ENCODE data around the gene DLST. TPM values are rescaled to one million over a fixed set of nuclear protein-coding genes. Genes with fewer than 3 reads are reported as not detected.
A peak's percentile ranks its signal among the peaks of the same experiment; 100 is the strongest.
"Not testable (repeated sequence)": the region's sequence is repeated elsewhere in the genome, so short reads cannot be mapped to it uniquely, and the experiment has no call there.

Gene DLST
- total and polyA plus RNA-seq, 4 donors = 34.7 to 80.3 (median 72.7) TPM

DNA sequence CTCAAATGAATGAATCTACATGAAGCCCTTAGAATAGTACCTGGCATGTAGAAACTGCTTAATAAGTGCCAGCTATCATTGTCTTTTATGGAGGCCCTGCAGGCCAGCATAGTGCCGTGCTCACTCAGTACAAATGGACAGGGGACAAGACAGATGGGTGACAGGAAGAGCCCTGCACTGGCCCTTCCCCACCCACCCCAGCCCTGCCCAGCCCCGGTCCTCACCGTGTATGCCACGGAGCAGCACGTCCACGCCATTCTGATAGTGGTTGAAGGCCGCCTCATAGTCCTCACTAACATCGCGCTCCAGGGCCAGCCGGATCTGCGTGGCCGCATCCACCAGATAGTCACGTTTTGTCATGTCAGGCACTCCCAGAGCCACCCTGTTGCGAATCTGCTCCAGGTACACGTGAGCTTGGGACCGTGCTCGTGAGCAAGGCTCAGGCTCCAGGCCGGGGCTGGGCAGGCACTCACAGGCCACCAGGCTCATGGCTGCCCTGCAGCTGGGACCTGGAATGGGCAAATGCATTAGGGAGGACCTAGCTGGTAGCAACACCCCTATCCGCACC, 39.4 kb downstream of the DLST start:
- ATAC-seq (ENCODE audit: low FRiP score) (no peak), DNase-seq (peak in 1 of 2 donors; percentile 64)
- intact Hi-C loops (cut with DNase I) = no loop called here
- 91 to 92% methylated on average over 19 of the region's 19 CpGs for WGBS, 2 donors
- Histone ChIP-seq H3K36me3 (ENCODE audit: control insufficient read depth in 1 of 2, insufficient read depth in 2 of 2, low read length in 1 of 2) (no peaks in the 10 kb centered on the region), H3K4me3 (ENCODE audit: low read length in 2 of 2) (no peak overlapping the region), H3K4me1 (ENCODE audit: control insufficient read depth in 1 of 2, insufficient read depth in 2 of 2, low read length in 2 of 2) (no peaks in the 10 kb centered on the region), H3K27me3 (ENCODE audit: control insufficient read depth in 1 of 2, insufficient read depth in 2 of 2, low read length in 1 of 2) (no peaks in the 10 kb centered on the region), H3K27ac (ENCODE audit: low read depth in 1 of 2, low read length in 2 of 2) (no peak overlapping the region), H3K9me3 (ENCODE audit: control insufficient read depth, low read length) (no peaks in the 10 kb centered on the region)

DNA sequence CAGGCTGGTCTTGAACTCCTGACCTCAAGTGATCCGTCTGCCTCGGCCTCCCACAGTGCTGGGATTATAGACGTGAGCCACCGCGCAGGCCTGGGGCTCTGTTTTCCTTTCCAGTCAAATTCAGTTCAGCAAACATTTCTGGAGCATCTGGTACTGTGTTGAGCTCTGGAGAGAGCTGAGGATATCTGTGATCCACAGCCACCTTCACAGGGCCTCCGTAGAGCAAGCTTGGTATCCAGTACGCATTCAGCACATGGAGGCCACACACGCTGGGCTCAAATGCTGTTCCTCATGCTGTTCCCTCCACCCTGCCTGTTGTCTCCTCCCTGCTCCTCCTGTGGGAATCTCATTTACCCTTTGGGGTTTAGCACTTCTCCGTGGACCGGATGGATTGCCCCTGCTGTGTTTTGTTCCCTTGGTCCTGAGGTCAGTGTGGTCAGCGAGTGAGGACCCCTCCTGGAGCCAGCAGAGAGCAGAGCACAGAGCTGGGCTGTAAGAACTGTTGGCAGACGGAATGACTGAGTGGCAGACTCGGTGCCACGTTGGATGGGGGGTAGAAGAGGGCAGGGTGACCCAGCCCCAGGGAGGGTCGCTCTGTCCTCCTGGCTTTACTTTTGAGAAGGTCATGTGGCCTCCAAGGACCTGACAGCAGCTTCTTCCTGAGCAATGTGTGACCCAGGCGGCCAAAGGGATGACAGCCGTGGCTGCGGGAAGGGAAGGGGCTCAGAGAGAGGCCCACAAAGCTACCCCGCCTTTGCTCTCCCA, 40.5 kb downstream of the DLST start:
- Histone ChIP-seq H3K27me3 (ENCODE audit: control insufficient read depth in 1 of 2, insufficient read depth in 2 of 2, low read length in 1 of 2) (no peaks in the 10 kb centered on the region), H3K27ac (ENCODE audit: low read depth in 1 of 2, low read length in 2 of 2) (no peak overlapping the region), H3K36me3 (ENCODE audit: control insufficient read depth in 1 of 2, insufficient read depth in 2 of 2, low read length in 1 of 2) (no peaks in the 10 kb centered on the region), H3K9me3 (ENCODE audit: control insufficient read depth, low read length) (no peaks in the 10 kb centered on the region), H3K4me3 (ENCODE audit: low read length in 2 of 2) (peak overlapping the region in 1 of 2 donors; percentile 73), H3K4me1 (ENCODE audit: control insufficient read depth in 1 of 2, insufficient read depth in 2 of 2, low read length in 2 of 2) (no peaks in the 10 kb centered on the region)
- ATAC-seq (ENCODE audit: low FRiP score) = no peak
- 67 to 70% methylated on average over 19 of the region's 19 CpGs for WGBS, 2 donors
- intact Hi-C loops (cut with DNase I) = no loop called here
- peak in 1 of 2 donors; percentile 65 for DNase-seq

DNA sequence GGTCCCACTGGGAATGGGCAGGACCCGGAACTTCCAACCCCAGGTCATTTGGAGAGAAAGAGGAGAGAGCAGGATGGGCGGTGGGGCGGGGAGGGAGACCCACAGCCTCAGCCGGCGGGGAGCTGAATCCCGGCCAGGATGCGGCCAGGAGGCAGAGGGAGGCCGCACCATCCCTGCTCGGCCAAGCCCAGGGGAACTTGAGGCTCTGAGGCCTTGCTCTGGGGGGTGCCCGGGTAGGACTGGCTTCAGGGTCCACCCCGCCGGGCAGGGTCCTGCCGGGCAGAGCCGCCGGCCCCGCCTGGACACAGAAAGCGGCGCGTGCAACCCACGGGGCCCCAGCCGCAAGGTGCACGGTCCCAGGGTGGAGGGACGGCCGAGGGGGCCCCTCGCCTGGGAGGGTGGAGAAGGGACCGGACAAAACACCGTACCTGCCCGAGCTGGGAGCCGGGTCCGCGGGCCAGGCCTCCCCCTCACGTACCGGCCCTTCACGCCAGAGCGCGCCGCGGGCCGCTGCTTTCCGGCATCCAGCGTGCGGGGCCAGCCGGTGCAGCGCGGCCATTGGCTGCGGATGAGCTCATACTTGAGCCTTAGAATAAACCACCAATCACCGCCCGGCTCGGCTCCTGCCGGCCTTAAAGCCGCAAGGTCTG, 41.2 kb downstream of the DLST start, which contains the start of gene RPS6KL1:
TSS of gene RPS6KL1 (minus strand) at position 509 of the 650 bp plus-strand sequence. CDS start 1,719 bp downstream, outside the sequence.
- Histone ChIP-seq H3K9me3 (ENCODE audit: control insufficient read depth, low read length) (no peaks in the 10 kb centered on the region), H3K27ac (ENCODE audit: low read depth in 1 of 2, low read length in 2 of 2) (peak within 1 kb of the TSS; percentile 6 to 14), H3K36me3 (ENCODE audit: control insufficient read depth in 1 of 2, insufficient read depth in 2 of 2, low read length in 1 of 2) (no peaks in the 10 kb centered on the region), H3K4me1 (ENCODE audit: control insufficient read depth in 1 of 2, insufficient read depth in 2 of 2, low read length in 2 of 2) (no peaks in the 10 kb centered on the region), H3K4me3 (ENCODE audit: low read length in 2 of 2) (peak within 1 kb of the TSS; percentile 38 to 73), H3K27me3 (ENCODE audit: control insufficient read depth in 1 of 2, insufficient read depth in 2 of 2, low read length in 1 of 2) (no peaks in the 10 kb centered on the region)
- intact Hi-C loops (cut with DNase I) = no loop called here
- peak; percentile 90 for ATAC-seq (ENCODE audit: low FRiP score)
- 1 to 2% methylated on average over 41 to 51 of the region's 51 CpGs for WGBS, 2 donors
- DNase-seq = peak; percentile 89 to 96

DNA sequence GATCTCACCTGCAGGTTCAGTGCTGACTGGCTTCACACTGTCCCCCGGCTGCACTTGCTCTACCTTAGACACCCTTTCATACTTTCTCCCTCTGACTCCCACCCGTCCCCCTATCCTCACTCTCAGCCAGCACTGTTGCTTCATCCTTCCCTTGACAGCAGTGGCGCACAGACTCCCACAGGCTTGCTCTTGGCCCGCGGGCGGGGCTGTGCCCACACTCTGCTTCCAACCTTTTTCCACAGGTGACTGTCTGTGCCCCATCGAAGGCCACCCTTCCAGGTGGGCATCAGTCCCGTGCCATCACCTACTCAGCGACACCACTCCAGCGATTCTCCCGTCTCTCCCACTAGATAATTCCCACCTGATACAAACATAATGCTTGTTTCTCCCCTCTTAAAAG, 42.3 kb downstream of the DLST start:
- no peaks in the 10 kb centered on the region for H3K9me3 ChIP-seq (ENCODE audit: control insufficient read depth, low read length)
- H3K36me3 ChIP-seq (ENCODE audit: control insufficient read depth in 1 of 2, insufficient read depth in 2 of 2, low read length in 1 of 2) = no peaks in the 10 kb centered on the region
- ATAC-seq (ENCODE audit: low FRiP score) (no peak), DNase-seq (peak; percentile 21 to 42)
- WGBS, 2 donors = 82 to 85% methylated on average over 11 of the region's 11 CpGs
- no peak overlapping the region for H3K4me3 ChIP-seq (ENCODE audit: low read length in 2 of 2)
- intact Hi-C loops (cut with DNase I) = no loop called here
- H3K4me1 ChIP-seq (ENCODE audit: control insufficient read depth in 1 of 2, insufficient read depth in 2 of 2, low read length in 2 of 2) = no peaks in the 10 kb centered on the region
- H3K27ac ChIP-seq (ENCODE audit: low read depth in 1 of 2, low read length in 2 of 2) = no peak overlapping the region
- H3K27me3 ChIP-seq (ENCODE audit: control insufficient read depth in 1 of 2, insufficient read depth in 2 of 2, low read length in 1 of 2) = no peaks in the 10 kb centered on the region

DNA sequence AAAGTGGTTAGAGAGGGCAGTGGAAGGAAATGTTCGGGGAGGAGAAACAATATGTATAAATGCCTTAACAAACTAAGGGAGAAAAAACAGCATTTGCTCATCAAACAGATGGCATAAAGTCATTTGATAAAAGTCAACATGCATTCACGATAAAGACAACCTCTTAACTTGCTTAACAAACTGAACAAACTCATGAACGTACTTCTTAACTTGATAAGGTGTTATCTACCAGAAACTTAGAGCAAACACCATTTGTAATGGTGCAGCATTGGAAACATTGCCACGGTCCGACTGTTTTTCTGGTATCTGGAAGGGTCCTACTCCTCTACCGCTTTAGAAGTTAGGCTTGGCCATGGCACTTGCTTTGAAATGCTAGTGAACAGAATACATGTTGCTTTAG, 45.5 kb downstream of the DLST start:
- Histone ChIP-seq H3K4me1 (ENCODE audit: control insufficient read depth in 1 of 2, insufficient read depth in 2 of 2, low read length in 2 of 2) (no peaks in the 10 kb centered on the region), H3K4me3 (ENCODE audit: low read length in 2 of 2) (no peak overlapping the region), H3K9me3 (ENCODE audit: control insufficient read depth, low read length) (no peaks in the 10 kb centered on the region), H3K36me3 (ENCODE audit: control insufficient read depth in 1 of 2, insufficient read depth in 2 of 2, low read length in 1 of 2) (no peaks in the 10 kb centered on the region), H3K27me3 (ENCODE audit: control insufficient read depth in 1 of 2, insufficient read depth in 2 of 2, low read length in 1 of 2) (no peaks in the 10 kb centered on the region), H3K27ac (ENCODE audit: low read depth in 1 of 2, low read length in 2 of 2) (no peak overlapping the region)
- DNase-seq (peak in 1 of 2 donors; percentile 1), ATAC-seq (ENCODE audit: low FRiP score) (no peak)
- intact Hi-C loops (cut with DNase I) = no loop called here
- WGBS, 2 donors = 64 to 68% methylated on average over 6 of the region's 6 CpGs

DNA sequence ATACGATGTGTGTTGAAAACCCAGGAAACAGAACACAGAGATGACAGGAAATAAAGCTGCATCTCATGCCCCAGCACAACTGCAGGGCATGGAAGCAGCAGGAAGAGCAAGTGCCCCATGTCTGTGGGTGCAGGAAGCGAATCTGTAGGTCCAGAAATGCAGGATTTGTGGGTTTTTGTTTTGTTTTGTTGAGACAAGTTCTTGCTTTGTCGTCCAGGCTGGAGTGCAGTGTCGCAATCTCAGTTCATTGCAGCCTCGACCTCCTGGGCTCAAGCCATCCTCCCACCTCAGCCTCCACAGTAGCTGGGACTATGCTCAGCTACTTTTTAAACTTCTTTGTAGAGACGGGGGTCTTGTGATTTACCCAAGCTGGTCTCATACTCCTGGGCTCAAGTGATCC, 47.5 kb downstream of the DLST start:
- H3K4me3 ChIP-seq (ENCODE audit: low read length in 2 of 2) = no peak overlapping the region
- 77 to 82% methylated on average over 6 of the region's 6 CpGs for WGBS, 2 donors
- no peak overlapping the region for H3K27ac ChIP-seq (ENCODE audit: low read depth in 1 of 2, low read length in 2 of 2)
- intact Hi-C loops (cut with DNase I) = no loop called here
- no peaks in the 10 kb centered on the region for H3K9me3 ChIP-seq (ENCODE audit: control insufficient read depth, low read length)
- H3K36me3 ChIP-seq (ENCODE audit: control insufficient read depth in 1 of 2, insufficient read depth in 2 of 2, low read length in 1 of 2) = no peaks in the 10 kb centered on the region
- no peak for ATAC-seq (ENCODE audit: low FRiP score)
- H3K4me1 ChIP-seq (ENCODE audit: control insufficient read depth in 1 of 2, insufficient read depth in 2 of 2, low read length in 2 of 2) = no peaks in the 10 kb centered on the region
- no peak for DNase-seq
- H3K27me3 ChIP-seq (ENCODE audit: control insufficient read depth in 1 of 2, insufficient read depth in 2 of 2, low read length in 1 of 2) = no peaks in the 10 kb centered on the region

DNA sequence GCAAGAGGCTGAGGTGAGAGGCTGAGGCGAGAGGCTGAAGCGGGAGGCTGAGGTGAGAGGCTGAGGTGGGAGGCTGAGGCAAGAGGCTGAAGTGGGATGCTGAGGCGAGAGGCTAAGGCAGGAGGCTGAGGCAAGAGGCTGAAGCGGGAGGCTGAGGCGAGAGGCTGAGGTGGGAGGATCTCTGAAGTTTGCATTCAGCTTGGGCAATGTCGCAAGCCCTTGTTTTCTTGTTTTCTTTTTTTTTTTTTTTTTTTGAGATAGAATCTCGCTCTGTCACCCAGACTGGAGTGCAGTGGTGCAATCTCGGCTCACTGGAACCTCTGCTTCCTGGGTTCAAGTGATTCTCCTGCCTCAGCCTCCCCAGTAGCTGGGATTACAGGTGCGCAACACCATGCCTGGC, 50.0 kb downstream of the DLST start:
- ATAC-seq (ENCODE audit: low FRiP score) = not testable (repeated sequence)
- WGBS, 2 donors = 87 to 91% methylated on average over 8 to 9 of the region's 9 CpGs
- DNase-seq = peak in 1 of 2 donors; percentile 19

DNA sequence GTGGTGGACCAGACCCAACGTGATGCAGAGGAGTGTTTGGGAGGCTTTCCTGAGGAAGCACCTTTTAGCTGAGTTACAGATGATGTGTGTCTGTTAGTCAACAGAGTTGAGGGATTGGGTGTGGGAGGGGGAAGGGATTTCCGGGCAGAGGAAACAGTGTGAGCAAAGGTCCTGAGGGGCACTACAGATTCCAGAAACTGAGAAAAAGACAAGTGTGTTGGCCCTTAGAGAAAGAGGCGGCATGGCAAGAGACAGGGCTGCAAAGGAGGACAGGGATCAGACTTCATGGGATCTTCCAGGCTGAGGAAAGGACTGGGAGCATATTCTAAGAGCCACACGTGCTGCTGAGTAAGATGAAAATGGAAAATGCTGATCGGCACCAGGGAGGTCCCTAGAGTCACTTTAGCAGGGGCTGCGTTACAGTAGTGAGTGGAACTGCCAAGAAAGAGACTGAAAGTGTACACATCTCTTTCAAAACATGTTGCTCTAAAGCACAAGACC, 50.7 kb downstream of the DLST start:
- H3K27ac ChIP-seq (ENCODE audit: low read depth in 1 of 2, low read length in 2 of 2) = no peak overlapping the region

More for the DNA sequence above, 50.0 kb downstream of the DLST start:
- H3K9me3 ChIP-seq (ENCODE audit: control insufficient read depth, low read length); H3K4me3 ChIP-seq (ENCODE audit: low read length in 2 of 2); H3K4me1 ChIP-seq (ENCODE audit: control insufficient read depth in 1 of 2, insufficient read depth in 2 of 2, low read length in 2 of 2); H3K27me3 ChIP-seq (ENCODE audit: control insufficient read depth in 1 of 2, insufficient read depth in 2 of 2, low read length in 1 of 2); intact Hi-C loops (cut with DNase I); H3K36me3 ChIP-seq (ENCODE audit: control insufficient read depth in 1 of 2, insufficient read depth in 2 of 2, low read length in 1 of 2); H3K27ac ChIP-seq (ENCODE audit: low read depth in 1 of 2, low read length in 2 of 2): not testable (repeated sequence)

More for the DNA sequence above, 50.7 kb downstream of the DLST start:
- Histone ChIP-seq H3K36me3 (ENCODE audit: control insufficient read depth in 1 of 2, insufficient read depth in 2 of 2, low read length in 1 of 2) (no peaks in the 10 kb centered on the region), H3K27me3 (ENCODE audit: control insufficient read depth in 1 of 2, insufficient read depth in 2 of 2, low read length in 1 of 2) (no peaks in the 10 kb centered on the region), H3K4me3 (ENCODE audit: low read length in 2 of 2) (no peak overlapping the region), H3K9me3 (ENCODE audit: control insufficient read depth, low read length) (no peaks in the 10 kb centered on the region), H3K4me1 (ENCODE audit: control insufficient read depth in 1 of 2, insufficient read depth in 2 of 2, low read length in 2 of 2) (no peaks in the 10 kb centered on the region)
- peak; percentile 69 for ATAC-seq (ENCODE audit: low FRiP score)
- 23 to 28% methylated on average over 6 of the region's 6 CpGs for WGBS, 2 donors
- intact Hi-C loops (cut with DNase I) = no loop called here
- peak in 1 of 2 donors; percentile 11 for DNase-seq

Measured in aorta (tissue), 5 donors.